ENCODE data around the gene UTP14C. TPM values are rescaled to one million over a fixed set of nuclear protein-coding genes. Genes with fewer than 3 reads are reported as not detected.
A peak's percentile ranks its signal among the peaks of the same experiment; 100 is the strongest.

The UTP14C gene
- total and polyA plus RNA-seq, 2 donors (not counting 1 experiment from before 2014, with no cell fraction given) = 14.5 to 20.5 TPM

GRCh38 chr13:52070929-52071523 lies 46.5 kb downstream of the UTP14C start:
- Histone ChIP-seq H4K20me1 (ENCODE audit: control insufficient read depth, extremely low read depth, insufficient read depth, low read length) (no peaks in the 10 kb centered on the region), H3K27ac (ENCODE audit: insufficient read depth, low read length) (no peak overlapping the region), H3K9ac (ENCODE audit: insufficient read depth, low read length) (no peak overlapping the region), H3K4me3 (replicated peaks in 1 of 4; ENCODE audit: control extremely low read depth in 1 of 4, insufficient read depth in 1 of 4, low read depth in 3 of 4, low read length in 4 of 4) (no peak overlapping the region), H3K4me2 (ENCODE audit: extremely low read depth, insufficient read depth, low read length) (no peak overlapping the region), H2AFZ (ENCODE audit: low read length) (no peak overlapping the region), H3K79me2 (ENCODE audit: control insufficient read depth, insufficient read depth, low read length) (no peaks in the 10 kb centered on the region), H3K9me3 (ENCODE audit: control insufficient read depth, insufficient read depth, low read depth, low read length) (no peaks in the 10 kb centered on the region), H3K4me1 (ENCODE audit: control insufficient read depth, extremely low read depth, insufficient read depth, low read length) (no peaks in the 10 kb centered on the region), H3K36me3 (ENCODE audit: control insufficient read depth, insufficient read depth, low read length) (no peaks in the 10 kb centered on the region), H3K27me3 (ENCODE audit: control insufficient read depth, insufficient read depth, low read length) (no peaks in the 10 kb centered on the region)
- TF ChIP-seq EZH2 (IDR thresholded peaks at IDR 0.05; ENCODE audit: low read length, missing control alignments) = no peak
- TF ChIP-seq, protein P1, sequence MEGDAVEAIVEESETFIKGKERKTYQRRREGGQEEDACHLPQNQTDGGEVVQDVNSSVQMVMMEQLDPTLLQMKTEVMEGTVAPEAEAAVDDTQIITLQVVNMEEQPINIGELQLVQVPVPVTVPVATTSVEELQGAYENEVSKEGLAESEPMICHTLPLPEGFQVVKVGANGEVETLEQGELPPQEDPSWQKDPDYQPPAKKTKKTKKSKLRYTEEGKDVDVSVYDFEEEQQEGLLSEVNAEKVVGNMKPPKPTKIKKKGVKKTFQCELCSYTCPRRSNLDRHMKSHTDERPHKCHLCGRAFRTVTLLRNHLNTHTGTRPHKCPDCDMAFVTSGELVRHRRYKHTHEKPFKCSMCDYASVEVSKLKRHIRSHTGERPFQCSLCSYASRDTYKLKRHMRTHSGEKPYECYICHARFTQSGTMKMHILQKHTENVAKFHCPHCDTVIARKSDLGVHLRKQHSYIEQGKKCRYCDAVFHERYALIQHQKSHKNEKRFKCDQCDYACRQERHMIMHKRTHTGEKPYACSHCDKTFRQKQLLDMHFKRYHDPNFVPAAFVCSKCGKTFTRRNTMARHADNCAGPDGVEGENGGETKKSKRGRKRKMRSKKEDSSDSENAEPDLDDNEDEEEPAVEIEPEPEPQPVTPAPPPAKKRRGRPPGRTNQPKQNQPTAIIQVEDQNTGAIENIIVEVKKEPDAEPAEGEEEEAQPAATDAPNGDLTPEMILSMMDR (conservative IDR thresholded peaks at IDR 0.05 in 1 of 2, IDR thresholded peaks at IDR 0.05 in 1 of 2; ENCODE audit: low read depth in 1 of 2, low read length in 2 of 2) = peak in 1 of 2 donors; percentile 9
- DNase-seq (ENCODE audit: low read depth in 2 of 2) = peak; percentile 20 to 28

Other genes with a start within 250 kb of the UTP14C start
- 4.1 and 6.1 TPM in 2 replicates for gene DHRS12, start 220.5 kb upstream of the UTP14C start, total RNA-seq
- gene DHRS12, start 220.5 kb upstream of the UTP14C start, polyA plus RNA-seq = 3.6 and 5.7 TPM in 2 replicates
- not detected in 2 replicates for gene TMEM272, start 179.5 kb upstream of the UTP14C start, total RNA-seq
- not detected in 2 replicates for gene TMEM272, start 179.5 kb upstream of the UTP14C start, polyA plus RNA-seq
- gene CCDC70, start 162.7 kb upstream of the UTP14C start, total RNA-seq = not detected in 2 replicates
- not detected in 2 replicates for gene CCDC70, start 162.7 kb upstream of the UTP14C start, polyA plus RNA-seq
- 2.6 and 3.3 TPM in 2 replicates for gene ATP7B, start 13.2 kb upstream of the UTP14C start, total RNA-seq
- 1.0 and 1.7 TPM in 2 replicates for gene ATP7B, start 13.2 kb upstream of the UTP14C start, polyA plus RNA-seq
- 18.7 and 20.3 TPM in 2 replicates for gene ALG11, start 12.3 kb upstream of the UTP14C start, total RNA-seq
- gene ALG11, start 12.3 kb upstream of the UTP14C start, polyA plus RNA-seq = 14.7 and 21.8 TPM in 2 replicates
- gene NEK5, start 104.4 kb downstream of the UTP14C start, total RNA-seq = under 0.01 TPM in 2 replicates
- 0.03 TPM in 2 replicates for gene NEK5, start 104.4 kb downstream of the UTP14C start, polyA plus RNA-seq
- gene NEK3, start 134.9 kb downstream of the UTP14C start, total RNA-seq = 11.6 and 20.8 TPM in 2 replicates
- gene NEK3, start 134.9 kb downstream of the UTP14C start, polyA plus RNA-seq = 12.7 and 12.8 TPM in 2 replicates

All from fibroblast of lung (primary cell).